T-helper 1 cell (primary cell): Measurements from ENCODE around the gene CFAP97.
"Not testable (repeated sequence)": the region's sequence is repeated elsewhere in the genome, so short reads cannot be mapped to it uniquely, and the experiment has no call there.

Experiments
- DNase-seq, 5 donors: peaks; one replicate each; pipeline ENCODE4 v3.0.0-alpha.2; 2012 to 2020

CFAP97 gene

DNA sequence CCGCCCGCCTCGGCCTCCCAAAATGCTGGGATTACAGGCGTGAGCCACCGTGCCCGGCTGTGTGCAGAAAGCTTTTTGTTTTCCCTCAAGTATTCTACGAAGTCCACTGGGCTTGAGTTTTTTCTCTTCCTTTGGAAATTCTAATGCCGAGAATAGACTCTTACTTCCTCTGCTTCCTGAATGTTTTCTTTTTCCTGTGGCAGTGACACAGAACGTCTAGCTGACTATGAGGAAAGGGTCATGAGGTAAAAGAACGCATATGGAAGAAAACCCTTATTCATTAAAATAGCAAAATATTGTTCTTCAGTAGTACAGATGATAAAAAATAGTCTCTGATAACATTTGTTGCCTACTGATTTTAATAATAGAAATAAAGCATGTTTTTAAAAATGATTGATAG lies 65.6 kb downstream of the CFAP97 start:
- DNase-seq, result no peak

DNA sequence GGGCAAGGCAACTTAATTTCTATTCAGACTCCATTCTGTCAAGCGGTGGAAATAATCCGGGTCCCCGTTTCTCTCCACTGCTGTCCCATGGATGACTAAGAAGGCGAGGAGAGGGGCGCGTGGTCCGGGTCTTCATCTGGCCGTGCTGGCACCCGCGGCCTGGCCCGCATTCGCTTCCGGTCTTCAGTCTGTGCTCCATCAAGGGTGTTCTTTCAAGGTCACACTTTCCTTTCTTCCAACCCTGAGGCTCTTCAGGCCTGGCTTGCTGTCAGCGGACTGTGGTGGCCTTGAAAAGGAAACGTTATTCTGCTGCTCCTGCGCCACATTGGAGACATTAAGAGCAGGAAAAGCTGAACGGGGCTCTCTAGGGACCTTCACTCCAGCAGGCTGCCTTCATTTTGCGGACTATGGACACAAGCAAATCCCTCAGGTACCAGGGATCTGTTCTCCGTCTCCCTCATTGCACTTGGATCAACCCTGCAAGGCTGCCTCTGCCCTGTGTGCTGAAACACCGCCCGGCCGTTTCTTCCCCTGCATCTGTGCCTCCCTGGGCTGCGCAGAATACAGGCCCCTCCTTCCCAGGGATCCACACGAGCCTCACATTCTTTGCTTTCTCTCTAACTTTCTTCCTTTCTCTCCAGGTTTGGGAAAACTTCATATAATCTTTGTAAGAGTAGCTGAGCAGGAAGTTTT lies 66.4 kb downstream of the CFAP97 start:
- no peak for DNase-seq

DNA sequence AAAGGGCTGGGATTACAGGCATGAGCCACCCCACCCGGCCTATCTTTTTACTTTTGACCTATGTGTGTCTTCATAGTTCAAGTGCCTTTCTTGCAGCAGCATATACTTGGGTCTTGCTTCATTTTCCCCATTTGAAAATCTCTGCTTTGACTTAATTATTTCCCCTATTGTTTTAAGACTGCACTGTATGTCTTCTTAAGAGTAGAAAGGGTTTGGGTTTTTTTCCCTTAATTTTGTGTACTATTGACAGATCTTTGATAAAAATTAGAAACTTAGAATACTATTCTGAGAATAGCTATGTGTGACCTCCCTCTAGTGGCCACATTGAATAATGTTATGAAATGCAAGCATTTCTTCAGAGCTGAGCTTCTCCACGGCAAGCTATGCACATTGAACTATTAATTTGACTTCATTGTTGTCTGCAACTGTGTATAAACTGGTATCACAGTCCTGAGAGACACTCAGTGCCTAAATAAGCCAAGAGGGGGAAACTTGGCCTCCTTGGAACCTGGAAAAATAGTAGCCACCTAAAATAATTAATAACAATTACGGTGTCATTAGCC lies 69.4 kb downstream of the CFAP97 start:
- peak in 1 of 5 donors; percentile 48 for DNase-seq

DNA sequence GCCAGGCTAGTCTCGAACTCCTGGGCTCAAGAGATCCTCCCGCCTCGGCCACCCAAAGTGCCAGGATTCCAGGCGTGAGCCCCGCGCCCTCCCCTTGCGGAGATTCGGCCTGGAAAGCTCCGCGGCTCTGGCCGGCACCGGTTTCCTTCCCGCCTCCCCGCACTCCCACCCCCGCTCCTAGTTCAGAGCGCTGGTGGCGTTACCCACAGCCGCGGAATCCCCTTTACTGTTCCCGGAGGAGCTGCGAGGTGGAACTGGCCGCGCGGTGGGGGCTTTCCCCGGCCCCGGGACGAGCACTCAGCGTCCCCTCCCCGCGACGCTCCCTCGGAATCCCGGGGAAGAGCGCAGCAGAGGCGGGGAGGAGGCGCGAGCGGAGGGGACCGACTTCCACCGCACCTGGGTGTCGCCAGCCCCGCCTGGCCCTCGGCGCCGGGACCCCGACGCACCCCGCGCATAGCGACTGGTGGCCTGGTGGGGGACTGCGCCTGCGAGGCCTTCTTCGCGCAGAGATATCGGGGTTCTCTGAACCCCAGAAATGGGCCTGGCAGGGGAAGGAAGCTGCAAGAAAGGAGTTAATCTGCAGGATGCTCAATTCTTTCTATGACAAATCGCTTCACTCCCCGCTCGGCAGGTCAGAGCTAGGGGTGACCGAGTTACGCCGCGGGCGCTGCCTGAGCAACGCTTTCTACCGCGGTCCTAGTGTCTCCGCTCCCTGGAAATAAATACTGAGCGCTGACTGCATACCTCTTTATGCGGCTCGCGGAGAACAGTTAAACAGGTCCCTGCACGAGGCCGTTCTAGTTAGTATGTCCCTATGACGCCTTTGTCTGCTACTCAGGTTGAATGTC lies 75.3 kb downstream of the CFAP97 start:
- DNase-seq, result peak in 2 of 5 donors; percentile 7 to 23

DNA sequence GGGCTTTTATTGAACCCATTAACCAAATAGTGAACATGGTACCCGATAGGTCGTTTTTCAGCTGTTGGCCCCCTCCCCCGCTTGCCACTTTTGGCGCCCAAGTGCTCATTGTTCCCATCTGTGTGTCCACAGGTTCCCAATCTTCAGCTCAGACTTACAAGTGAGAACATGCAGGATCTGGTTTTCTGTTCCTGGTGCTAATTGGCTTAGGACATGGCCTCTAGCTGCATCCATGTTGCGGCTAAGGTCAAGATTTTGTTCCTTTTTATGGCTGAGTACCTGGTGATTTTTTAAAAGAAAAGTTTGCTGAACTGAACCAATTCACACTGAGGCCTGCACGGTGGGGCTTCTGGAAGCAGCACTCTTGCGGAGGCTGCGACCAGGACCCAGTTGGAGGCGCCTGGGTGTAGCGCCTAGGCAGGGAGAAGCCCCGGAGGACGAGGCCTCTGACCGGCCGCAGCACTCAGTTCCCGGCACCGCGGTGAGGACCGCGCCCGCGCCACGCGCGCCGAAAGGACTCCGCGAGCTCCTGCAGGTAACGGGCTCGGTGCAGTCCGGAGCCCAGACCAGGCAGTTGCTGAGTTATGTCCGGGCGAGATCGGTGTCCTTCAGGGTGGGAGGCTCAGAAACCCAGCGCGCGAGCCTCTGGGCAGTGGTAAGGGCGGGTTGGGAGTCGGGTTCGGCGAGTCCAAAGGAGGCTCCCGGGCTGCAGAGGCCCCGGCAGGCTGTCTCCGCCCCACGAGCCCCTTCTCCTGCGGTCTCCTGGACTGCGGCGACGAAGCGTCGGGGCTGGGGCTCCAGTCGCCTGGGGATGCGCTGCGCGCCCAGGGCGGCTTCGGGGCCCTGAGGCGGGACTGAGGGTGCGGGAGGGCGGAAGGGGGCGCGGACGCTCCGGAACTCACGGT lies 76.5 kb downstream of the CFAP97 start:
- peak in 1 of 5 donors; percentile 2 for DNase-seq

DNA sequence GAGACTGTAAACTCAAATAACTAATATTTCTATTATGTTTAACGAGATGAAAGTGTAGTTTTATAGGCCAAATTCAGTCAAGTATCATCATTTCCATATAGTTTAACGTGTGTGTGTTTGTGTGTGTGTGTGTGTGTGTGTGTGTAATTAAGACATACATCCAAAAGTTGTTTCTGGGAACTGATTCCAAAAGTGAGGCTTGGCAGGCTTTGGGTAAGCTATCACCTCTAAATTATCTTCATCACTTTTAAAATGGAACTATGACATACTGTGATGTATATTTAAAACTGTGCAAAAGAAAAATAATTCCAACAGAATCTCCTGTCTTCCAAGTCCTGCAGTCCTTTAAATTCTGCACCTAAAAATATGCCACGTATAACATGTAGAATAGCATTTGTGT lies 79.8 kb downstream of the CFAP97 start:
- DNase-seq, result no peak

DNA sequence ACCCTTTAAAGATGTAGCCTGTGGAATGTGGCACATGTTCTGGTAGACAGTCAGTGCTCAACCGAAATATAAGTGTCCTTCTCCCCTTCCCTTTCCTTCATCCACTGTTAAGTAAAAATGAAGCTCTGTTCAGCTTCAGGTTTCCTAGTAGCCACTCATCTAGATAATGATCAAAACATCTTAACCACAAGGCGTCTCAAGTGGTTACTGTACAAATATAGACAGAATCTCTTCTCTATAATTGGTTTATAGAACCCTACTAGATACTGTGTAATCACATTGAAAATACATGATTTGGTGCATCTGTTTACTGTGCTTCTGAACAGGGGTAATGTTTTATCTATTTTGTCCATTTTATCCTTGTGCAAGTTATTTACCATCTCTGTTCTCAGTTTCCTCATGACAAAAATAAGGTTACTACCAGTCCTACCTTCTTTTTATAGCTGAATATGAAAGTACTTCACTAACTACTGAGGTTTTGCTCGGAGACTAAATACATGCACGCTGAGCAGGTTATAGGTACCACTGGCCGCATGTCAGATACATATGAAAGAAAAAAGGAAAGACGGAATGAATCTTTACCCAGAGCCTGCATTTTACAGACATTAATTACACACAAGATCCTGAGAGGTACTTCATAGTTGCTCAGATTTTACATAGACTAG lies 81.0 kb downstream of the CFAP97 start:
- no peak for DNase-seq

DNA sequence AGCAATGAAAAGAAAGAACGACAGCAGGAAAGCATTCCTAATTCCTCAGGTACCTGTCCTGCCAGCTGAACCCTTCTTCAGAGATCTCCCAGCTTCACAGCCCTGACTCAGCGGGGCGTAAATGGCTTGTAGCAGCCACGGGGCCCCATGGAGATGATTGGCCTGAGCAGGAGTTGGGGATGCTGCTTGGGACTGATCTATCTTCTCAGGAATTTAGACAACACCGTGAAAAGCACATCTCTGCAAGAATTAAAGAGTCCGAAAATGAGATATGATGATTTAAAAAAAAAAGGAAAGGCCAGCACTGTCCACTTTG lies 83.2 kb downstream of the CFAP97 start:
- DNase-seq, result no peak

DNA sequence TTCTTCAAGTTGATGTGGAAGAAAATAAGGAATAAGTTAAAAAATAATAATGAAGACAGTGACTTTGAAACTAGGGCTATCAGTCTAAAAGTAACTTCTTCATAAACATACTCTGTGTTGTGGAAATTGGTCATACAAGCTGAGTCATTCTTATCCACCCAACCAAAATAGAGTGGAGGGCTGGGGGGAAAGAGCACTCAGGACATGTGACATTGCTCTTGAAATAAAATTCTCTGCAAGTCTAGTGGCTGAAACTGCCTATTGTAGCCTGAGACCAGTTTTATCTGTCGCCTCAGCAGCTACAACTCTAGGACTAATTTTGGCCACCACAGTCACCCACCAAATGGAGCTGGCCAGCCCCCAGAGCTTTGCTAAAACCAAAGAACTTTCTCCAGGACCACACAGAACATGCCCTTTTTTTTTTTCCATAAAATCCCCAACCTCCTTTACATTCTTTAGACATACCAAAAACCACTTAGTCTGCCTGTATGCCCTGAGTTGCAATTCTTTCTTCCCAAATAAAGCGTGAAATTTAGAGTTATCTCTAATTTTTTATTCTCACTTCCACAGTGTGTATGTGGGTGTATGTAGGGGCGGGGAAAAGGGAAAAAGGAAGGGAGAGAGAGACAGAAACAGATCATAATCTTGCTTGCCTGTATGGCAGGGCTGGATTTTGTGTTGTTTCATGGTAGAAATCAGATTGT lies 83.7 kb downstream of the CFAP97 start:
- no peak for DNase-seq

DNA sequence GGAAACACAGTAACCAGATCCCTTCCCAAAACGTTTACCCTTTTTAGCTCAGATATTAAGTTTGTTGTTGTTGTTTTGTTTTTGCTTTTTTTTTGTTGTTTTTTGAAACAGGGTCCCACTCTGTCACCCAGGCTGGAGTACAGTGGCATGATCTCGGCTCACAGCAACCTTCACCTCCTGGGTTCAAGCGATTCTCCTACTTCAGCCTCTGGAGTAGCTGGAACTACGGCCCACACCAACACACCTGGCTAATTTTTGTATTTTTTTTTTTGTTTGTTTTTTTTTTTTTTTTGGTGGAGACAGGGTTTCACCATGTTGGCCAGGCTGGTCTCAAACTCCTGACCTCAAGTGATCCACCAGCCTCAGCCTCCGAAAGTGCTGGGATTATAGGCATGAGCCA lies 84.3 kb downstream of the CFAP97 start:
- DNase-seq, result not testable (repeated sequence)

DNA sequence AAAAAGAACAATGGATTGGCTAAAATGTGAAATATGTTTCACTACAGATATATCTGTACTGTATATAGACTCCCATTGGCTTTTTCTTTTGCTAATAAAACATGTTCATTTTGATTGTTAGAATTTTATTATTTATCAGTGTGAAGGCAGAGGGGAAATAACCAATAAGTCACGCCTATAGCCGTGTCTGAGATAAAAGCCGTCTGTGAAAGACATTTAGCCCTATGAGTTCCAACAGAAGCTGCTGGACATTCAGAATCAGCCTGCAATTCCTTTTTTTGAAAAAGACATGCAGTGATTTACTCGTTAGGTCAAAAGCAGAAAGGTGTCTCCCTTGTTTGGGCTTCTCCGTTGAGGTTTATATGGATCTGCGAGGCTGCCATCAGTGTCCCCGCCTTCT lies 84.9 kb downstream of the CFAP97 start:
- DNase-seq, result no peak

DNA sequence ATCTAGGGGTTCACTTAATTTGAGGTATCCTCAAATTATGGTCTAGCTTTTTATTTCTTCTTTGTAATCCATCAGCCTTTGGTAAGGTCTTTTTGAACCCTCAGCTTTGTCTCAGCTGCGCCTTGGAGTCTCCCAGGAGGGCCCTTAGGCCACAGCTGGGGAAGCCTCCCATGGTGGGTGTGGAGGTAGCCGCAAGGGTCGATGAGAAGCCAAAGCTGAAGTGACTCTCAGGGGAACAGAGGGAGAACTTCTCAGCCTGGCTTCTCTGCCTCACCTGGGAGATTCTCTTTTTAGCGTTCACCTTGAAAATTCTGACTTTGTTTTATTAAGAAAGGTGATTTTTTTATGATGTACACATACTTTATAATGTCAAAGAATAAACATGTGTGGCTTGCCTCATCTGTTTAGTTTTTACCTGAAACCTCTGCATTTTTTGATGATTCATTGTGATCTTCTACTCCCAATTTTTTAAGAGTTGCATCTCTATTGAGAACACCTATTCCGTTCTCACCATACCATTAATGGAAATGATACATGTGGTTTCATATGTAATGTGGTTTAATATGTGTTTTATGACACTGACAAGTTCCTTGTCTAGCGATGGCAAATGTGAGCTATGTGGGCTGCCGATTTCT lies 86.4 kb downstream of the CFAP97 start:
- no peak for DNase-seq

DNA sequence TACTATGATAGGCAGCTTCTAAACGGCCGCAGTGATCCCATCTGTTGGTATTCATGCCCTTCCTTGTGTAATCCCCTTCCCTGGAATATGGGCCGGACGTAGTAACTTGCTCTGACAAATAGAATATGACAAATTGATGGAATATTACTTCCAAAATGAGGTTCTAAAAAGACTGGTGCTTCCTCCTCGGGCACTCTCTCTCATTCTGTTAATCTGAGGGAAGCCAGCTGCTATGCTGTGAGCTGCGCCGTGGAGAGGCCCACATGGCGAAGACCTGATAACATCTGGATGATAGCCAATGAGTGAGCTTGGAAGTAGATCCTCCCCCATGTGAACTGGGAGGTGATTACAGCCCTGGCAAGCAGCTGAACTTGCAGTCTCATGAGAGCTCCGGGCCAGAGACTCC lies 88.0 kb downstream of the CFAP97 start:
- no peak for DNase-seq

DNA sequence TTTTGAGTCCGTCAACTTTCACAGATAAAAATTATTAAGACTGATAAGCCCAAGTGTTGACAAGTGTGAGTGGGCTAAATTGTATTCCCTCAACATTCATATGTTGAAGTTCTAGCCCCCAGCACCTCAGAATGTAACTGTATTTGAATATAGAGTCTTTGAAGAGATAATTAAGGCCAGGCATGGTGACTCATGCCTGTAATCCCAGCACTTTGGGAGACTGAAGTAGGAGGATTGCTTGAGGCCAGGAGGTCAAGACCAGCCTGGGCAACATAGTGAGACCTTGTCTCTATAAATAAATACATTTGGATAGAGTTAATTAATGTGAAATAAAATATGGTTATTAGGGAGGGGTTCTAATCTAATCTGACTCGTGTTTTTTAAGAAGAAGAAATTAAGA lies 90.5 kb downstream of the CFAP97 start:
- no peak for DNase-seq

DNA sequence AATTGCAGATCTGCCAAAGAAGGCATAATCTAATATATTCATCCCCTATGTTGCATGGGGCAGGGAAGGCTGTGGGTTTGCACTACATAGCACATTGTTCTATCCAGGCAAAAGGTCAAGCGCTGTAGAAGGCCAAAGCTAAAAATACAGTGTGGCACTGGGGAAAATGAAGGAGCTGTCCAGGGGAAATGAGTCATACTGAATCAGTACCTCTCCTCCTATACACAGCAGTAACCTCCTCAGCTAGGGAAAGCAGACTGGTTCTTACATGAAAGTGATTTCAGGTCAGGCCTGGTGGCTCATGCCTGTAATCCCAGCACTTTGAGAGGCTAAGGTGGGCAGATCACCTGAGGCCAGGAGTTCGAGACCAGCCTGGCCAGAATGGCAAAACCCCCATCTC lies 91.7 kb downstream of the CFAP97 start:
- DNase-seq, result no peak

DNA sequence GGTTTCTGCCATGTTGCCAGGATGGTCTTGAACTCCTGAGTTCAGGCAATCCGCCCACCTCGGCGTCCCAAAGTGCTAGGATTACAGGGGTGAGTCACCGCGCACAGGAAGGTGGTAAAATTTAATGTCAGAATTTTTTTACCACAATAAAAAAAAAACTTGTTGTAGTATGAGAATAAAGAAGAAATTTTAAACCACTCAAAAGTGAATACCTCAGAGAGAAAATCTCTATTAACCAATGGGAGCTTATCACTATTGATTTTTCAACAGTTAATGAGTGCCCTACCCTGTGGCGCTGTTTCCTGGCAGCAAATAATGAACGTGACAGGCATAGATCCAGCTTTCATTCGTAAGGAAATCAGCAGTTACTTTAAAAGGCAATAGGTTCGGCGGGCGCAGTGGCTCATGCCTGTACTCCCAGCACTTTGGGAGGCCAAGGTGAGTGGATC lies 93.4 kb downstream of the CFAP97 start:
- DNase-seq, result no peak

DNA sequence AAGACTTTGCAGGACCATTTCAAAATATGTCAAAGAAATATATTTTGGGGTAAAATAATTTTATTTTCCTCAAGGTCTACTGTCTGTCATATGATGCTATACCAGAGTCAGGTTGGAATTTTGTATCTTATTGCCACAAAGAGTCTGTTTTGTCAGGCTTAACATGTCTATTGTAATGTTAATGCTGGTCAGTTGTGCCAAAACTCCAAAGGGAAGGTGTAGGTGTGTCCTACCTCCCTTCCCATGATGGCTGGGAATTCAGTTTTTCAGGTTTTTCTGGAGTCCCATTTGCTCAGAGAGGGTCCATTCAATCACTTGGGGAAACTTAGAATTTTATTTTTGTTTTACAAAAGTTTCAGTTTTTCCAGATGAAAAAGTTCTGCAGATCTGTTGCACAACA lies 94.1 kb downstream of the CFAP97 start:
- DNase-seq, result no peak
